GM18873 (cell line): ENCODE measurements around the gene AGBL1.
"Not testable (repeated sequence)": the region's sequence is repeated elsewhere in the genome, so short reads cannot be mapped to it uniquely, and the experiment has no call there.

Experiments
- ATAC-seq: cut with Tn5 transposase; IDR thresholded peaks from one replicate; pipeline ENCODE4 v1.9.1; 2021; ENCODE audit warnings: mild to moderate bottlenecking, moderate library complexity, moderate number of reproducible peaks; ENCODE audit not compliant: unreplicated experiment, low FRiP score

The AGBL1 gene

GRCh38 chr15:86969364-86969763 lies 889.7 kb downstream of the AGBL1 start:
- ATAC-seq = no peak

DNA sequence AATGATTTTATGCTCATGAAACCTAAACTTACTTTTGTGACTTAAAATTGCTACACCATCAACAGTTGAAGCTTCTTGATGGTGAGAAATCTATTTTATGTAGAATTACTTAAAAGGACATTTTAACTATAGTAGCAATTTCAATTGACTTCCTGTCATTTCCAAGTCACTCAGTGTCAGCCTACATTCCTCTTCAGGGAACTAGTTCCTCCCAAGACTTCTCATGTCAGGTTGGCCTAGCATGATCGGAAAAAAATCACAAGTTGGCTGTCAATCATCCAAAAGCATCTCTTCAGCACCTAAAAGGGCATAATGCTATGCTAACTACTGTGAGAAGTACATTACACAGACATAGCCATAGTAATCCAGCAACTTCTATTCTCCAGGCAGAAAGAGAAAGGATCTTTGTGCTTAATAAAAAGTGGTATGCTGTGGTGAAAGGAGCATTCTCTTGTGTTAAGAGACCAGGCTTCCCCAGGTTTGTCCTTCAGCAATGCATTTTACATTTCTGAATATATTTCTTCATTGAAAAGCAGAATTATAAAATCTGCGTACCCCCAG lies 893.7 kb downstream of the AGBL1 start:
- no peak for ATAC-seq

GRCh38 chr15:86988033-86988432 lies 908.4 kb downstream of the AGBL1 start:
- ATAC-seq = no peak

- ATAC-seq = no peak
Measured at GRCh38 chr15:87021751-87022150, 942.1 kb downstream of the AGBL1 start.

- no peak for ATAC-seq
Measured at GRCh38 chr15:87031540-87032230, 952.0 kb downstream of the AGBL1 start.

DNA sequence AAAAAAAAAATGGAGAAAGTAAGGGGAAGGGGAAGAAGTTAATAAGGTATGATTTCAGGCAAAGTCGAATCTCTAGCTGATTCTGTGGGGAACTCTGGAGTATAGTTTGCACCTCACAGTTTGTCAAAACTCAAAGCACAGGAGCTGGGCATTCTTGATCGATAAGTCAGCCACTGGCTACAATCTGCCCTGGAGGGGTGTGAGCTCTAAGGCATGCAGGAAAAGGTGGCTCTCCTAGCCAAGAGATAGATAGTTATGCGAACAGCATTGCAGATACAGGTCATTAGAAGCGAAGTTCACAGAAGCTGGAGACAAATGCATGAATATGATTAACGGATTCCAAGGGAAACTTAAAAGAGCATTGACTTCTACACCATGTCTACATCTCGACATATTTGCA lies 952.6 kb downstream of the AGBL1 start:
- ATAC-seq = no peak

GRCh38 chr15:87033056-87033455 lies 953.4 kb downstream of the AGBL1 start:
- ATAC-seq = no peak

DNA sequence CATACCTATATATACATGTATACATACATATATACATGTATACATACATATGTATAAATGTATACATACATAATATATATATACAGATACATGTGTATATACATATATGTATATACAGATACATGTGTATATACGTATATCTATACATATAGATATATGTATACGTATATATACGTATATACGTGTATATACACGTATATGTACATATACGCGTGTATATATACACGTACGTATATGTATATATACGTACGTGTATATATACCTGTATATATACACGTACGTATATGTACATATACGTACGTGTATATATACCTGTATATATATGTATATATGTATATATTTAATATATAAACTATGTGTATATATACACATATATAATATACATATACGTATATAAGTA lies 955.2 kb downstream of the AGBL1 start:
- no peak for ATAC-seq

- no peak for ATAC-seq
Measured at GRCh38 chr15:87038404-87038803, 958.7 kb downstream of the AGBL1 start.

DNA sequence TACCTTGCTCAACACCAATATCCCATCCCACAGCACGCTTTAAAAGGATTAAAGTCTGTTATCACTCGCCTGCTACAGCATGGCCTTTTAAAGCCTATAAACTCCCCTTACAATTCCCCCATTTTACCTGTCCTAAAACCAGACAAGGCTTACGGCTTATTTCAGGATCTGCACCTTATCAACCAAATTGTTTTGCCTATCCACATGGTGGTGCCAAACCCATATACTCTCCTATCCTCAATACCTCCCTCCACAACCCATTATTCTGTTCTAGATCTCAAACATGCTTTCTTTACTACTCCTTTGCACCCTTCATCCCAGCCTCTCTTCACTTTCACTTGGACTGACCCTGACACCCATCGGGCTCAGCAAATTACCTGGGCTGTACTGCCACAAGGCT lies 962.9 kb downstream of the AGBL1 start:
- not testable (repeated sequence) for ATAC-seq

- no peak for ATAC-seq
Measured at GRCh38 chr15:87045746-87046145, 966.1 kb downstream of the AGBL1 start.

GRCh38 chr15:87047203-87047965 lies 967.7 kb downstream of the AGBL1 start:
- ATAC-seq = no peak
